NCI-H1417 (cell line): Measurements from ENCODE around the gene DDX19B.
"Not testable (repeated sequence)": the region's sequence is repeated elsewhere in the genome, so short reads cannot be mapped to it uniquely, and the experiment has no call there.

Source experiments
- DNase-seq, 3 experiments: peaks; one replicate each; lab custom pipeline; 2025; lab: John Stamatoyannopoulos, UW

DDX19B gene

DNA sequence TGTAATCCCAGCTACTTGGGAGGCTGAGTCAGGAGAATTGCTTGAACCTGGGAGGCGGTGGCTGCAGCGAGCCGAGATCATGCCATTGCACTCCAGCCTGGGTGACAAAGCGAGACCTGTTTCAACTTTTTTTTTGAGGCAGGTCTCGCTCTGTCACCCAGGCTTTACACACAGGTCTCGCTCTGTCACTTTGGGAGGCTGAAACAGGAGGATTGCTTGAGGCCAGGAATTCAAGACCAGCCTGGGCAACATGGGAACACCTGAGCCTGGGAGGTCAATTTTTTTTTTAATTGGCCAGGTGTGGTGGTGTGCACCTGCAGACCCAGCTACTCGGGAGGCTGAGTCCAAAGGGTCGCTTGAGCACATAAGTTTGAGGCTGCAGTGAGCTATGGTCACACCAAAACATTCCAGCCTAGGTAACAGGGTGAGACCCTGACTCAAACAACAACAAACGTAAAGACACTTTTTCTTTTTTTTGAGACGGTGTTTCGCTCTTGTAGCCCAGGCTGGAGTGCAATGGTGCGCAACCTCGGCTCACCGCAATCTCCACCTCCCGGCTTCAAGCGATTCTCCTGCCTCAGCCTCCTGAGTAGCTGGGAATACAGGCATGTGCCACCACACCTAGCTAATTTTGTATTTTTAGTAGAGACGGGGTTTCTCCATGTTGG, 11.5 kb upstream of the DDX19B start:
- DNase-seq, result peak in 1 of 3 experiments; percentile 2

DNA sequence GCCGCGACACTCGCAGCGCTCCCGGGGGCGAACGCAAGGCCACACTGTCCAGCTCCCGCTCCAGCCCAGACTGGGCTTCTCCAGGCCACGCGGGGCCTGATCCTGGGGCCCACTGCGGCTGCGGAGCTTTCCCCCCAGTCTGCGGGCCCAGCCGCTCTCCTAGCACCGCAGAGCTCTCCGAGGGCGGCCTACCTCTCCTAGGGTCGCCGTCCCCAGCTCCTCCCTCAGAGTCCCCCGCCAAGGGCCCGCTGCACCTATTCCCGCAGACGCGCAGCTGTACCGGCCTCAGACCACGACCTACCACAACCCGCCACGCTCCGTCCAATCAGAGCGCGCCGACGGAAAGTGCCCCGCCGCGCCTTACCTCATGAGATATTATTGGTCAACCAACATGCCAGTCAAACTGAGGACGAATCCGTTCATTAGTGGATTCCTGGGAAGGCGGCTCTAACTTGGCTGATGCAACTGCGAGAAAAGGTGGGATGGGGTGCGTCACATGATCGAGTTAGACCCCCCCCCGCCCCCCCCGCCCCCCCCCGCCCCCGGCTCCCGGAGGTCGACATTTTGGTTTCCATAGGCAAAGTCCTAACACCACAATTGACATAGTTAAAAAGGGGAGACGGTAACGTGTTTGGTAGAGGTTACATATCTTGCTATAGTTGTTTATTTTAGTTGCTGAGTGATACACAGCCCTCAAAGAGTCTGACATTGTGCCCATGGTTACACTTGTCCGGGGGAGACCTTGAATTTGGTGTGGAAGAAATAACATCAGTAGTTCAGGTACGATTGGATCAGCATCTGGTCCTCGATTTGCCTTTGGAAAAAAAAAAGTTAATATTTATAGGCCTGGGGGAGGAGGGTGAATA, 9.5 kb upstream of the DDX19B start, which contains the start of gene AARS1:
AARS1 (minus strand) TSS at position 278 of the 866 bp plus-strand sequence. CDS start 6,743 bp downstream, outside the sequence.
- peak; percentile 97 to 100 (median 98) for DNase-seq

DNA sequence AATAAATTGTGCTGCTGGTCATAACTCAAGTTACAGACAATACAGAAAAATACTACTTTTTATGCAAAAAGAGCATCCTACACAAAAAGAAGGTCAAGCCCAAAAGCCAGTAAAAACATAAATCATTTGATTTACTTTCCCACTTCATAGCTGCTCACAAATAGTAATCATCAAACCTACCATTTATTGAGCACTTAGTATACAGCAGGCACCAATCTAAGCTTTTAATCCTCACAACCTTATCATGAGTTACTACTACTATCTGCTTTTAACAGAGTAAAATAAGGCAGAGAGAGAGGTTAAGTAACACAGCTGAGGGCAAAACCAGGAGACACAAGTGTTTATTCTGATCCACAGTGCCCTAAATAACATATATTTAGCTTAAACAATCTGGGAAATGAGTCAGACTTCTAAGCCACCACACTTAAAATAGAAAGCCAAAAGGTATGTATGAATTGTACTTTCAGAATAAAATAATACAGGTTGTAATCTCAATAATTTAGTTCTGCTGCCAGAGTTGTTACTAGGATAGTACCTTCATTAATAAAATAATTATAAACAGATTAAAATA, 8.0 kb upstream of the DDX19B start:
- DNase-seq, result no peak

DNA sequence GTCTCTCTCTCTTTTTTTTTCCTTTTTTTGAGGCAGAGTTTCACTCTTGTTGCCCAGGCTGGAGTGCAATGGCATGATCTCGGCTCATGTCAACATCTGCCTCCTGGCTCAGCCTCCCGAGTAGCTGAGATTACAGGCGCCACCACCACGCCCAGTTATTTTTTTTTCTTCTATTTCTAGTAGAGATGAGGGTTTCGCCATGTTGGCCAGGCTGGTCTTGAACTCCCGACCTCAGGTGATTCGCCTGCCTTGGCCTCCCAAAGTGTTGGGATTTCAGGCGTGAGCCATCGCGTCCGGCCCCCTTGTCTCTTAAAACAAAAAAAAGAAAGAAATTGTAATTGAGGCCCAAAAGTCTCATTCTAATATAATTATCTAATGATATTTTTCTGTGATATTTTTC, 6.8 kb upstream of the DDX19B start:
- DNase-seq, result not testable (repeated sequence)

DNA sequence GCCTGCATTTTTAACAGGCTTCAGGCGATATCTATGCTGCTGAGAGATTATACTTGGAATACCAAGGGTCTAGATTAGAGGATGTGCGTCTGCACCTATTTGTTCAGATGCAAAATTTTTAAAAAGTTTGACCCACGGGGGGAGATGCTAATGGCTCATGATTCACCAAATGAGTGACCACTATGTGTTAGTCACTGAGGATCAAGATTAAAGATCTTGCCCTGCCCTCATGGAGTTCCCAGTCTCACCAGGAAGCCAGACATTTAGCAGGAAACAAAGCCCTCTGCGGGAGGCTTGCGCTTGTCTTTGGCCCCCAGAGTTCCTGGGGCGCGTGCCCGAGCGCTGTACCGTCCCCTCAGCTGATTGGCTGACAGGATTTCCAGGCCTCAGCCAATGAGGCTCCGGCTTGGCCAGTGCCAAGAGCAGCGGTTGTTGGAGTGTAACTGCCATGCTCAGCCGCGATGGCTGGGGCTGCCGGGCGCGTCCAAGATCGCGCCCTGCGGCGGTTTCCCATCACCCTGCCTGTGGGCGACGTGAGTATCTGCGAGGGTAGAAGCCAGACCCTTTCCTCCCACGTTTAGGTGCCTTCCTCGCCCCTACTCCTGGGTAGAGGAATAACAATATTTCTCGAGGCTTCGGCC, 4.5 kb upstream of the DDX19B start:
- no peak for DNase-seq

DNA sequence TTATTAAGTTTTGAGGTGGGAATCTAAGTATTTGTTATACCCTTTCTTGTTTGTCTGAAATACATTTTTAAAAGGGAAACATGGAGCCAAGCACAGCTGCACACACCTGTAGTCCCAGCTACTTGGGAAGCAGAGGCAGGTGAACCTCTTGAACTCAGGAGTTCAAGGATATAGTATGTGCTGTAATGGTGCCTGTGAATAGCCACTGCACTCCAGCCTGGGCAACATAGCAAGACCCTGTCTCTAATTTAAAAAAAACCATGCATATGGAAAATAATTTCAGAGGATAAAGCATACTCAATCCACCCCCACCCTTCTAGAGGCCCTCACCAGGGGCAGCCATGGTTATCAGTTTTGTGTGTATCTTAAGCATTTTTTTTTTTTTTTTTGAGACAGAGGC, 3.4 kb upstream of the DDX19B start:
- DNase-seq, result no peak

DNA sequence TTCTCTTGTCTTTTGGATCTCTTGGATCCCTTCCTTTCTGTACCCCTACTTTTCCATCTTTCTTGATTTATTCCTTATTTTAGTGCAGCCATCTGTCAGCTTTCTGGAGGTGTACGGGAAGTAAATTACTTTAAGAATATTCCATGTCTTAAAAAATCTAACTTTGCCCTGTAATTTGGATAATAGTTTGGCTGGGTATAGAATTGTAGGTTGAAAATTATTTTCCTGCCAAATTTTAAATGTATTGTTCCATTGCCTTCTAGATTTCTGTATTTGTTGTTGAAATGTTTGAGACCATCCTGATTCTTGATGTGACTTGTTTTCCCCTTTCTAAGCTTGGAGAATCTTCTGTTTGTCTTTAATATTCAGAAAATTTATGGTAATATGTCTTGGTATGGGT, 2.1 kb downstream of the DDX19B start:
- no peak for DNase-seq

GRCh38 chr16:70302745-70303144, 3.8 kb downstream of the DDX19B start:
- no peak for DNase-seq

DNA sequence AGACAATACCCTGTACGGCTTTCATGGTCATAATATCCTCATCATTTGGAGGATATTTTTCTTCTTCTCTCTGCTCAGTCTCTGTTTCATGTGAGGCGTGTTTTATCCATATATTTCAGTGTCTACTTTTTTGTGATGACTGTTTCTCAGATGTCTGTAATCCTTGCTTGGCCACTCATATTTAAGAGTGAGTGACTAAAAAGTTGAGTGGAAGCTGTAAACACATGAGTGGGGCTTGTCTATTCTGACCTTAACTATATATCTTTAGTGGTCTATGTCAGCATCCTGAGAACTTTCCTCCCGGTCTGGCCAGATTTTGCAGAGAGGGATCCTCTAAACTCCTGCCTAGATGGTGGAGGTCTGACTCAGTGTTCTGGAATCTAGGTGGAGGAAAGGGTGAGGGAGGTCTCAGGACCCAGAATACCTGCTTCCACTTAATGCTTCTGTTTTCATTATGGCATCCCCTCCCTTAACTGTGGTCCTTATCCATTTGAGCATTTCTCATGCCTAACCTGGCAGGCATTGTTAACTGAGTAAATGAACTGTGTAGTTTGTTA, 6.0 kb downstream of the DDX19B start:
- no peak for DNase-seq

DNA sequence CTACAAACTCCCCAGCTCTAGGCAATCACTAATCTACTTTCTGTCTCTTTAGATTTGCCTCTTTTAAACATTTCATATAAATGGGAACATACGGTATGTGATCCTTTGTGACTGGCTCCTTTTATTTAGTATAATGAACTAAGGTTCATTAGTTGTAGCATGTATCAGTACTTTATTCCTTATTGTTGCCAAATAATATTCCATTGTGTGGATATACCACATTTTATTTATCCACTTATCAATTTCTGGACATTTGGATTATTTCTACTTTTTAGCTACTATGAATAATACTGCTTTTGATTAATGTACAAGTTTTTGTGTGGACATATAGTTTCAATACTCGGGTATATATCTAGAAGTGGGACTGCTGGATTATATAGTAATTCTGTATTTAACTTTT, 7.9 kb downstream of the DDX19B start:
- DNase-seq, result no peak

DNA sequence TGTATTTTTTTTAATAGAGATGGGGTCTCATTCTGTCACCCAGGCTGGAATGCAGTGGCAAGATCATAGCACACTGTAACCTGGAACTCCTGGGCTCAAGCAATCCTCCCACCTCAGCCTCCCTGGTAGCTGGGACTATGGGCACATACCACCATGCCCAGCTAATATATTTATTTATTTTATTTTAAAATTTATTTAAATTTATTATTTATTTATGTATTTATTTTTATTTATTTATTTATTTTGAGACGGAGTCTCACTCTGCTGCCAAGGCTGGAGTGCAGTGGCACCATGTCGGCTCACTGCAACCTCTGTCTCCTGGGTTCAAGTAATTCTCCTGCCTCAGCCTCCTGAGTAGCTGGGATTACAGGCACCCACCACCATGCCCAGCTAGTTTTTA, 8.7 kb downstream of the DDX19B start:
- not testable (repeated sequence) for DNase-seq

GRCh38 chr16:70320121-70320520, 21.1 kb downstream of the DDX19B start:
- no peak for DNase-seq

GRCh38 chr16:70324998-70325747, 26.2 kb downstream of the DDX19B start:
- DNase-seq, result no peak

- DNase-seq, result no peak
These were observed 32.1 kb downstream of the DDX19B start for GRCh38 chr16:70331091-70331490.

DNA sequence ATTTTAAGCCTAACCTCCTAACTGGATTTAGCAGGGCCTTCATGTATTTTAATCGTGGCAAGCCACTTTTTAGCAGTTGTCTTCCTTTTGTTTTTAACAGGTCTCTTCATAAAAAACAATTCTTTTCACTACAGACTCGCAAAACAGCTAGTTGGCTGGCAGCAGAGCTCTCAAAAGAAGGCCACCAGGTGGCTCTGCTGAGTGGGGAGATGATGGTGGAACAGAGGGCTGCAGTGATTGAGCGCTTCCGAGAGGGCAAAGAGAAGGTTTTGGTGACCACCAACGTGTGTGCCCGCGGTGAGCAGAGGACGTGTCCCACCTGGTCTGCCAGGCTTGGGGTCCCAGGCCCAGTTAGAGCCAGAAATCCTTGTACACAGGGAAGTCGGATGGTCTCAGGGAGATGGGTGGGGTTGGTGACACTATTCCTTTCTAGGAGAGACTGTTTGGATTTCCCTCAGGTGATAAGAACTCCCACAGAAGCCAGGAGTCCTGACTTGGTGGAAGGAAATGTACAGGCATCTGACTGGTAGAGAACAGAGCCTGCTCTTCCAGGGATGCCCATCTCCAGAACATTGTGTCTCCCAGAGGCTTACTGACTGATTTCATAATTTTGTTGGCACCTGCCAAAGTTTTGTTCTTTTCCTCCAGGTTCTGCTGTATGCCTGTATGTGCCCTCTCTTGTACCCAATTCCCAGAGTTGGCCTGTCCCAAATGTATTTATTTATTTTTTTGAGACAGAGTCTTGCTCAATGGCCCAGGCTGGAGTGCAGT, 32.8 kb downstream of the DDX19B start:
- peak in 1 of 3 experiments; percentile 11 for DNase-seq

DNA sequence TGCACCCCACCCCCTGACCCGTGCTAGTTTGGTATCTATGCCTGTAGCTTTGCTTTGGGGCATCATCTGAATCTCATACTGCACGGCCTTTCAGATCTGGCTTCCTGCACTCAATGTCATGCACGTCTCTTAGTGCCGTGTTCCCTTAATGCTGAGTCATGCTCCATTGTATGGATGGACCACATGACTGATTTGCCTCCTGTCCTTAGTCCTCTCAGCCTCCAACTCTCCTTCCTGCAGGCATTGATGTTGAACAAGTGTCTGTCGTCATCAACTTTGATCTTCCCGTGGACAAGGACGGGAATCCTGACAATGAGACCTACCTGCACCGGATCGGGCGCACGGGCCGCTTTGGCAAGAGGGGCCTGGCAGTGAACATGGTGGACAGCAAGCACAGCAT, 33.7 kb downstream of the DDX19B start:
- DNase-seq, result not testable (repeated sequence)

DNA sequence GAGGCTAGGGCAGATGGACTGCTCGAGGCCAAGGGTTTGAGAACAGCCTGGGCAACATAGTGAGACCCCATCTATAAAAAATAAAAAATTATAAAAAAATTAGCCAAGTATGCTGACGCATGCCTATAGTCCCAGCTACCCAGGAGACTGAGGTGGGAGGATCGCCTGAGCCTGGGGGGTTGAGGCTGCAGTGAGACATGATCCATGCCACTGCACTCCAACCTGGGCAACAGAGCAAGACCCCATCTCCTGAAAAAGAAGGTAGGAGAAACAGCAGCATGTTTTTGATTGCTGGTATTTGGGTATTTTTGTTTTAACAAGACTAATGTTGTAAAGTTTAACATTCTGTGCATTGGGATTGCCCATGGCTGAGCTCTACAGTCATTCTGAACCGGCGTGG, 38.8 kb downstream of the DDX19B start:
- DNase-seq, result no peak

GRCh38 chr16:70341600-70341999, 42.6 kb downstream of the DDX19B start:
- DNase-seq, result peak in 1 of 3 experiments; percentile 26

- DNase-seq, result peak in 1 of 3 experiments; percentile 8
These were observed 43.0 kb downstream of the DDX19B start for GRCh38 chr16:70342016-70342415.

GRCh38 chr16:70345840-70346239, 46.9 kb downstream of the DDX19B start:
- DNase-seq, result no peak

GRCh38 chr16:70348991-70349390, 50.0 kb downstream of the DDX19B start:
- no peak for DNase-seq
